ENCODE data around the gene CLASP2.
"Not testable (repeated sequence)": the region's sequence is repeated elsewhere in the genome, so short reads cannot be mapped to it uniquely, and the experiment has no call there.

Gene CLASP2

DNA sequence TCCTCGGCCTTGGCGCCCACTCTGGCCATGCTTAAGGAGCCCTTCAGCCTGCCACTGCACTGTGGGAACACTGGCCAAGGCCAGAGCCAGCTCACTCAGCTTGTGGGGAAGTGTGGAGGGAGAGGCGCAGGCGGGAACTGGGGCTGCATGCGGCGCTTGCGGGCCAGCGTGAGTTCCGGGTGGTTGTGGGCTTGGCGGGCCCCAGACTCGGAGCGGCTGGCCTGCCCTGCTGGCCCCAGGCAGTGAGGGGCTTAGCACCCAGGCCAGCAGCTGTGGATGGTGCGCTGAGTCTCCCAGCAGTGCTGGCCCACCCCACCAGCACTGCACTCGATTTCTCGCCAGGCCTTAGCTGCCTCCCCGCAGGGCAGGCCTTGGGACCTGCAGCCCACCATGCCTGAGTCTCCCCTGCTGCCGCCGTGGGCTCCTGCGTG is 264.7 kb downstream of the CLASP2 start:
- H3K36me3 ChIP-seq (replicated peaks in 1 of 2; ENCODE audit: control insufficient read depth in 2 of 2, insufficient read depth in 2 of 2, low read length in 2 of 2): peaks cover 2 to 20% of the 10 kb centered on the region in 2 donors
- peaks cover 1 to 3% of the 10 kb centered on the region in 2 donors for H3K9me3 ChIP-seq (replicated peaks in 1 of 2; ENCODE audit: control insufficient read depth in 2 of 2, insufficient read depth in 1 of 2, low read depth in 1 of 2, low read length in 2 of 2)
- no peak overlapping the region for H4K8ac ChIP-seq (ENCODE audit: low read depth, low read length)
- H4K91ac ChIP-seq (ENCODE audit: low read depth, low read length, poor library complexity): no peak overlapping the region
- H3K9ac ChIP-seq (ENCODE audit: low read depth, low read length, poor library complexity): no peak overlapping the region
- no peak overlapping the region for H3K18ac ChIP-seq (ENCODE audit: low read length)
- no peaks in the 10 kb centered on the region for H3K79me1 ChIP-seq (ENCODE audit: low read depth, low read length)
- no peak overlapping the region for H2BK15ac ChIP-seq (ENCODE audit: low read length)
- H2AFZ ChIP-seq (ENCODE audit: low read length): no peak overlapping the region
- no peak overlapping the region for H2BK5ac ChIP-seq (ENCODE audit: low read length)
- no peak overlapping the region for H3K4me3 ChIP-seq (ENCODE audit: low read length in 2 of 2)
- no peak overlapping the region for H3K4ac ChIP-seq (ENCODE audit: low read length)
- H2BK120ac ChIP-seq (ENCODE audit: low read depth, low read length): no peak overlapping the region
- no peak for DNase-seq (ENCODE audit: low spot score)
- H3K27ac ChIP-seq (replicated peaks; ENCODE audit: low read length): no peak overlapping the region
- H2AK5ac ChIP-seq (ENCODE audit: low read depth, low read length): no peak overlapping the region
- no peak overlapping the region for H3K14ac ChIP-seq (ENCODE audit: low read length)
- no peaks in the 10 kb centered on the region for H3K4me1 ChIP-seq (ENCODE audit: control insufficient read depth in 2 of 2, insufficient read depth in 1 of 2, low read depth in 1 of 2, low read length in 2 of 2)
- no peak overlapping the region for H3K23ac ChIP-seq (ENCODE audit: low read depth, low read length, poor library complexity)
- no CpG with 5 or more reads among the region's 19 CpGs for WGBS, 2 donors (ENCODE audit: extremely low coverage in 2 of 2, insufficient read length in 2 of 2, insufficient replicate concordance in 1 of 2)
- no peak overlapping the region for H2BK12ac ChIP-seq (ENCODE audit: low read length)
- no peak overlapping the region for H3K4me2 ChIP-seq (ENCODE audit: insufficient read depth, low read length, poor library complexity, severe bottlenecking)
- no peaks in the 10 kb centered on the region for H3K27me3 ChIP-seq (ENCODE audit: control insufficient read depth in 3 of 3, insufficient read depth in 3 of 3, low read depth in 1 of 3, low read length in 3 of 3)

DNA sequence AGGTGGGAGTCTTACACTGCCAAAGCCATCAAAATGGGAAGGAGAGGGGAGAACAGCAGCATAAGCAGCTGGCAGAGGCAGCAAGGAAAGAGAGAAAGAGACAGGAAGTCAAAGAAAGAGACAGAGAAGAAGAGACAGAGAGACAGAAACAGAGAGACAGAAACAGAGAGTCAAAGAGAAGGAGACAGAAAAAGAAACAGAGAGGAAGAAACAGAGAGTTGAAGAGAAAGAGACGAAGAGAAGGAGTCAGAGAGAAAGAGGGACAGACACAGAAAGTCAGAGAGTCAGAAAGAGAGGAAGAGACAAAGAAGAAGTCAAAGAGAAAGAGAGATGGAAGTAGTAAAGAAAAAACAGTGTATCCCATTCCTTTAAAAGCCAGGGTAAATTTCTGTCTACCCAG is 266.1 kb downstream of the CLASP2 start:
- not testable (repeated sequence) for H2AK5ac ChIP-seq (ENCODE audit: low read depth, low read length); H2AFZ ChIP-seq (ENCODE audit: low read length); H3K9me3 ChIP-seq (replicated peaks in 1 of 2; ENCODE audit: control insufficient read depth in 2 of 2, insufficient read depth in 1 of 2, low read depth in 1 of 2, low read length in 2 of 2); H3K27me3 ChIP-seq (ENCODE audit: control insufficient read depth in 3 of 3, insufficient read depth in 3 of 3, low read depth in 1 of 3, low read length in 3 of 3); H4K8ac ChIP-seq (ENCODE audit: low read depth, low read length); H4K91ac ChIP-seq (ENCODE audit: low read depth, low read length, poor library complexity); H3K14ac ChIP-seq (ENCODE audit: low read length); H3K27ac ChIP-seq (replicated peaks; ENCODE audit: low read length); H3K4me1 ChIP-seq (ENCODE audit: control insufficient read depth in 2 of 2, insufficient read depth in 1 of 2, low read depth in 1 of 2, low read length in 2 of 2); H2BK120ac ChIP-seq (ENCODE audit: low read depth, low read length); H3K4me2 ChIP-seq (ENCODE audit: insufficient read depth, low read length, poor library complexity, severe bottlenecking); H2BK5ac ChIP-seq (ENCODE audit: low read length); DNase-seq (ENCODE audit: low spot score); H2BK12ac ChIP-seq (ENCODE audit: low read length); H3K4me3 ChIP-seq (ENCODE audit: low read length in 2 of 2); H3K23ac ChIP-seq (ENCODE audit: low read depth, low read length, poor library complexity); H3K18ac ChIP-seq (ENCODE audit: low read length); H3K4ac ChIP-seq (ENCODE audit: low read length); H2BK15ac ChIP-seq (ENCODE audit: low read length); H3K9ac ChIP-seq (ENCODE audit: low read depth, low read length, poor library complexity); H3K79me1 ChIP-seq (ENCODE audit: low read depth, low read length)
- H3K36me3 ChIP-seq (replicated peaks in 1 of 2; ENCODE audit: control insufficient read depth in 2 of 2, insufficient read depth in 2 of 2, low read length in 2 of 2): peaks cover 2 to 20% of the 10 kb centered on the region in 2 donors
- no CpG with 5 or more reads among the region's 1 CpG for WGBS, 2 donors (ENCODE audit: extremely low coverage in 2 of 2, insufficient read length in 2 of 2, insufficient replicate concordance in 1 of 2)

DNA sequence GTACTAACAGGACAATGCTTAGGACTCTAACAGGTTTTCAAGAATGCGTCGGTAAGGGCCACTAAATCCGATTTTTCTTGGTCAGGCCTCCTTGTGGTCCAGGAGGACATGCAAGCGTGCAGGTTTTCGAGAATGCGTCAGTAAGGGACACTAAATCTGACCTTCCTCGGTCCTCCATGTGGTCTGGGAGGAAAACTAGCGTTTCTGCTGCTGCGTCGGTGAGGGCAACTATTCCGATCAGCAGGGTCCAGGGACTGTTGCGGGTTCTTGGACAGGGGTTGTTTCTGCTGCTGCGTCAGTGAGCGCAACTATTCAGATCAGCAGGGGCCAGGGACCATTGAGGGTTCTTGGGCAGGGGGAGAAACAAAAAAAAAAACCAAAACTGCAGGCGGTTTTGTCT is 270.1 kb downstream of the CLASP2 start:
- no peak overlapping the region for H2BK12ac ChIP-seq (ENCODE audit: low read length)
- peaks cover 3% of the 10 kb centered on the region for H3K79me1 ChIP-seq (ENCODE audit: low read depth, low read length)
- peak overlapping the region; percentile 19 for H3K18ac ChIP-seq (ENCODE audit: low read length)
- no peak overlapping the region for H3K9ac ChIP-seq (ENCODE audit: low read depth, low read length, poor library complexity)
- H3K4ac ChIP-seq (ENCODE audit: low read length): no peak overlapping the region
- H3K4me3 ChIP-seq (ENCODE audit: low read length in 2 of 2): peak overlapping the region; percentile 55 to 68
- H3K4me1 ChIP-seq (ENCODE audit: control insufficient read depth in 2 of 2, insufficient read depth in 1 of 2, low read depth in 1 of 2, low read length in 2 of 2): peaks cover 0 to 2% of the 10 kb centered on the region in 2 donors
- H3K36me3 ChIP-seq (replicated peaks in 1 of 2; ENCODE audit: control insufficient read depth in 2 of 2, insufficient read depth in 2 of 2, low read length in 2 of 2): peaks cover 0 to 4% of the 10 kb centered on the region in 2 donors
- H3K27me3 ChIP-seq (ENCODE audit: control insufficient read depth in 3 of 3, insufficient read depth in 3 of 3, low read depth in 1 of 3, low read length in 3 of 3): no peaks in the 10 kb centered on the region
- H3K9me3 ChIP-seq (replicated peaks in 1 of 2; ENCODE audit: control insufficient read depth in 2 of 2, insufficient read depth in 1 of 2, low read depth in 1 of 2, low read length in 2 of 2): no peaks in the 10 kb centered on the region
- no peak overlapping the region for H2AK5ac ChIP-seq (ENCODE audit: low read depth, low read length)
- no peak for DNase-seq (ENCODE audit: low spot score)
- no CpG with 5 or more reads among the region's 15 CpGs for WGBS, 2 donors (ENCODE audit: extremely low coverage in 2 of 2, insufficient read length in 2 of 2, insufficient replicate concordance in 1 of 2)
- peak overlapping the region; percentile 88 for H2AFZ ChIP-seq (ENCODE audit: low read length)
- no peak overlapping the region for H2BK120ac ChIP-seq (ENCODE audit: low read depth, low read length)
- H3K23ac ChIP-seq (ENCODE audit: low read depth, low read length, poor library complexity): no peak overlapping the region
- H4K8ac ChIP-seq (ENCODE audit: low read depth, low read length): no peak overlapping the region
- H3K14ac ChIP-seq (ENCODE audit: low read length): no peak overlapping the region
- H3K27ac ChIP-seq (replicated peaks; ENCODE audit: low read length): no peak overlapping the region
- H2BK5ac ChIP-seq (ENCODE audit: low read length): no peak overlapping the region
- H4K91ac ChIP-seq (ENCODE audit: low read depth, low read length, poor library complexity): no peak overlapping the region
- H3K4me2 ChIP-seq (ENCODE audit: insufficient read depth, low read length, poor library complexity, severe bottlenecking): peak overlapping the region; percentile 47
- H2BK15ac ChIP-seq (ENCODE audit: low read length): no peak overlapping the region

DNA sequence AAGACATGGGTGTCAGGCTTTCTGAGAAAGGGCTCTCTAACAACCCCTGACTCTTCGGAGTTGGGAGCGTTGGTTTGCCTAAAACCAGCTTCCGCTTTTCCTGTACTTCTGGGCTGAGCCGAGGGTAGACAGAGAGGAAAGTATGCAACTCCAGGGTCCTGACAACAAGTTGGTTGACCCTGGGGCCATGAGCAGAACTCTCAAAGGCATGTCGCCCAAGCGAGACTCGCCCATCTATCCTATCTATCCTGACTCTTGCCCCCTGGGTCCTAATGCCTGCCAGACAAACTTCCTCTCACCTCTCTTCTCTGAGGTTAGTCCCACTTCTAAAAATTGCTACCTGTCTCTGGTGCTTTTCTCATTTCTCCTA is 270.8 kb downstream of the CLASP2 start:
- H2BK12ac ChIP-seq (ENCODE audit: low read length); H4K91ac ChIP-seq (ENCODE audit: low read depth, low read length, poor library complexity); H3K9ac ChIP-seq (ENCODE audit: low read depth, low read length, poor library complexity); H2BK120ac ChIP-seq (ENCODE audit: low read depth, low read length); H3K4me1 ChIP-seq (ENCODE audit: control insufficient read depth in 2 of 2, insufficient read depth in 1 of 2, low read depth in 1 of 2, low read length in 2 of 2); H2BK15ac ChIP-seq (ENCODE audit: low read length); DNase-seq (ENCODE audit: low spot score); H3K23ac ChIP-seq (ENCODE audit: low read depth, low read length, poor library complexity); H3K4ac ChIP-seq (ENCODE audit: low read length); H3K14ac ChIP-seq (ENCODE audit: low read length); H2BK5ac ChIP-seq (ENCODE audit: low read length); H3K27ac ChIP-seq (replicated peaks; ENCODE audit: low read length); H3K9me3 ChIP-seq (replicated peaks in 1 of 2; ENCODE audit: control insufficient read depth in 2 of 2, insufficient read depth in 1 of 2, low read depth in 1 of 2, low read length in 2 of 2); H3K27me3 ChIP-seq (ENCODE audit: control insufficient read depth in 3 of 3, insufficient read depth in 3 of 3, low read depth in 1 of 3, low read length in 3 of 3); H2AK5ac ChIP-seq (ENCODE audit: low read depth, low read length); H3K18ac ChIP-seq (ENCODE audit: low read length); H4K8ac ChIP-seq (ENCODE audit: low read depth, low read length); H3K79me1 ChIP-seq (ENCODE audit: low read depth, low read length); H3K36me3 ChIP-seq (replicated peaks in 1 of 2; ENCODE audit: control insufficient read depth in 2 of 2, insufficient read depth in 2 of 2, low read length in 2 of 2): not testable (repeated sequence)
- H3K4me2 ChIP-seq (ENCODE audit: insufficient read depth, low read length, poor library complexity, severe bottlenecking): peak overlapping the region; percentile 18
- no CpG with 5 or more reads among the region's 7 CpGs for WGBS, 2 donors (ENCODE audit: extremely low coverage in 2 of 2, insufficient read length in 2 of 2, insufficient replicate concordance in 1 of 2)
- H3K4me3 ChIP-seq (ENCODE audit: low read length in 2 of 2): peak overlapping the region; percentile 55 to 85
- H2AFZ ChIP-seq (ENCODE audit: low read length): peak overlapping the region; percentile 88

Data from neuronal stem cell (in vitro differentiated cells).